HepG2 (cell line): ENCODE data around the gene OPTN. TPM values are rescaled to one million over a fixed set of nuclear protein-coding genes. Genes with fewer than 3 reads are reported as not detected.

Source experiments
- ATAC-seq: fragments of 200-7000 bp; cut with Tn5 transposase; 3 replicates; pipeline ENCODE4 v1.9.1; 2020; ENCODE audit warnings: mild to moderate bottlenecking, moderate library complexity
- BruUV-seq: library from RNA; stranded (reverse); fragments of 400-500 nt; replicated peaks from 2 replicates; lab custom pipeline; 2021; lab: Mats Ljungman, UMichigan
- CTCF ChIA-PET: fragments of 300-600 bp; formaldehyde crosslinking; extraction: SDS; loops from one replicate; lab custom pipeline; 2021; ENCODE audit warnings: low total read pairs, inconsistent platforms, low intra/inter-chr PET ratio; lab: Yijun Ruan, JAX
- POLR2A ChIA-PET: fragments of 350-600 bp; sonication (Branson Sonifier 250); formaldehyde crosslinking; loops from one replicate; lab custom pipeline; 2020; ENCODE audit warnings: antibody characterized with exemption, inconsistent platforms; lab: Yijun Ruan, JAX
- DNase-seq: peaks from one replicate; pipeline ENCODE4 v3.0.0-alpha.2; 2015; ENCODE audit warnings: low spot score
- FAIRE-seq: peaks from 3 replicates; lab custom pipeline; 2011; peaks lifted over from hg19 to GRCh38; lab: Jason Lieb, UNC
- H2AFZ ChIP-seq: one replicate; pipeline ENCODE4 v1.6.1; 2011; ENCODE audit warnings: low read length, inconsistent platforms
- H3K27ac ChIP-seq: fragments of 300-600 bp; 3 replicates; pipeline ENCODE4 v1.8.0; 2011; ENCODE audit warnings: mixed run types, mild to moderate bottlenecking, mixed read lengths, low read length, inconsistent platforms; ENCODE audit not compliant: insufficient read depth; ENCODE audit errors: extremely low read length
- H3K27me3 ChIP-seq, 2 experiments: fragments of 200-600 bp in 1 of 2; 2 replicates in 1 of 2; 3 replicates in 1 of 2; pipeline versions ENCODE4 v1.6.0 to v1.8.0; 2011; ENCODE audit warnings: low read length in 2 of 2, mild to moderate bottlenecking in 2 of 2, moderate library complexity in 2 of 2, inconsistent platforms in 1 of 2; ENCODE audit not compliant: insufficient read depth in 2 of 2, control insufficient read depth in 1 of 2
- H3K36me3 ChIP-seq, 2 experiments: fragments of 200-600 bp in 1 of 2; replicated peaks in 1 of 2; 2 replicates in 1 of 2; 3 replicates in 1 of 2; pipeline versions ENCODE4 v1.5.1 to v1.8.0; 2011; ENCODE audit warnings: low read length in 2 of 2, inconsistent platforms in 1 of 2; ENCODE audit not compliant: insufficient read depth in 2 of 2, control insufficient read depth in 1 of 2
- H3K4me1 ChIP-seq: 2 replicates; pipeline ENCODE4 v1.5.1; 2012; ENCODE audit warnings: low read length, inconsistent platforms; ENCODE audit not compliant: insufficient read depth
- H3K4me2 ChIP-seq: 2 replicates; pipeline ENCODE4 v1.6.0; 2011; ENCODE audit warnings: low read depth, low read length, inconsistent platforms
- H3K4me3 ChIP-seq, 3 experiments: fragments of 200-600 bp in 1 of 3; sonication (generic), shearing (Covaris generic) in 1 of 3; replicated peaks in 1 of 3; 2 replicates each; pipeline ENCODE4 v1.5.1; 2011 to 2016; ENCODE audit warnings: low read length in 3 of 3, inconsistent platforms in 2 of 3, low read depth in 2 of 3, mild to moderate bottlenecking in 2 of 3, control low read depth in 1 of 3, mixed read lengths in 1 of 3; ENCODE audit not compliant: insufficient read depth in 1 of 3
- H3K79me2 ChIP-seq: one replicate; pipeline ENCODE4 v1.6.1; 2011; ENCODE audit warnings: low read length, inconsistent platforms; ENCODE audit not compliant: insufficient read depth
- H3K9ac ChIP-seq: 2 replicates; pipeline ENCODE4 v1.6.0; 2011; ENCODE audit warnings: mild to moderate bottlenecking, low read depth, low read length, inconsistent platforms; ENCODE audit not compliant: insufficient read depth
- H3K9me3 ChIP-seq: 2 replicates; pipeline ENCODE4 v1.5.1; 2012; ENCODE audit warnings: mild to moderate bottlenecking, low read length
- H4K20me1 ChIP-seq: 2 replicates; pipeline ENCODE4 v1.6.0; 2011; ENCODE audit warnings: inconsistent platforms, mild to moderate bottlenecking, low read length, moderate library complexity; ENCODE audit not compliant: insufficient read depth
- ATF7-NPFF ChIP-seq: sonication (generic); formaldehyde crosslinking; IDR thresholded peaks from 2 replicates; pipeline ENCODE4 v1.8.1; 2023; ENCODE audit warnings: mild to moderate bottlenecking, low read depth, missing genetic modification reagents, moderate library complexity
- BRCA1 ChIP-seq: sonication (generic); formaldehyde crosslinking; IDR thresholded peaks from 2 replicates; pipeline ENCODE4 v1.4.0; 2020; ENCODE audit warnings: missing genetic modification reagents
- PAF1 ChIP-seq: IDR thresholded peaks from 2 replicates; pipeline ENCODE4 v1.6.1; 2016; ENCODE audit warnings: missing genetic modification reagents, missing compliant biosample characterization
- TFE3 ChIP-seq: IDR thresholded peaks from 2 replicates; pipeline ENCODE4 v1.6.1; 2016
- ZNF704 ChIP-seq: sonication (generic); formaldehyde crosslinking; IDR thresholded peaks from 2 replicates; pipeline ENCODE4 v1.8.1; 2023; ENCODE audit warnings: mild to moderate bottlenecking, inconsistent platforms, moderate library complexity, missing genetic modification reagents, borderline replicate concordance
- WGBS: methylation state at CpG from one replicate; pipeline ENCODE4 v1.1.6; 2017; ENCODE audit warnings: low lambda C conversion rate; 5-methylcytosine and 5-hydroxymethylcytosine counted together
- in situ Hi-C: cut with HindIII; loops from 2 replicates; pipeline ENCODE4 v1.10.0; 2017; ENCODE audit warnings: low pct_unique_long_range_greater_than_20kb; ENCODE audit not compliant: extremely low pct_ligation_motif_present
- intact Hi-C: fragments of 100-400 bp; cut with micrococcal nuclease; formaldehyde crosslinking; loops from one replicate; pipeline ENCODE4 v1.10.0; 2022; ENCODE audit not compliant: unreplicated experiment
- polyA plus RNA-seq, 8 experiments: library from polyadenylated mRNA; depleted of rRNA in 3 of 8; stranded (reverse) in 7 of 8; unstranded in 1 of 8; fragments of >200 nt; fragmentation: Illumina TruSeq in 4 of 8; extraction: Trizol in 4 of 8; gene quantifications; 2 replicates each; pipeline versions ENCODE4 v1.2.1 to v1.2.3, GENCODE V29; 2011 to 2016; ENCODE audit warnings: low read depth in 4 of 8, missing spikeins in 1 of 8, mixed read lengths in 1 of 8; ENCODE audit not compliant: insufficient read depth in 1 of 8
- total RNA-seq, 5 experiments: library from RNA; depleted of rRNA; stranded (reverse); fragments of >200 nt; fragmentation: Illumina TruSeq; extraction: Trizol; gene quantifications; 2 replicates each; pipeline ENCODE4 v1.2.3, GENCODE V29; 2016; ENCODE audit warnings: low read depth in 1 of 5

OPTN gene
- total and polyA plus RNA-seq, 2 of the 13 experiments (the other 11 are each of a cell fraction or from before 2014, with no cell fraction given) = 13.4 to 46.6 TPM

GRCh38 chr10:13091801-13092200, 8.2 kb upstream of the OPTN start (continued):
- TF ChIP-seq ZNF704 (CRISPR knock-in tag) = no peak
- TF ChIP-seq BRCA1 (CRISPR knock-in tag) = no peak
- no peak for TF ChIP-seq PAF1 (CRISPR knock-in tag)

- no peak overlapping the region for H3K4me2 ChIP-seq
- intact Hi-C loops (no loop called here), in situ Hi-C loops (no loop called here)
- no peak for TF ChIP-seq TFE3 (CRISPR knock-in tag)
- no peak for TF ChIP-seq ATF7-NPFF (CRISPR knock-in tag)
- H3K27ac ChIP-seq = no peak overlapping the region
- FAIRE-seq (no peak), ATAC-seq (no peak), DNase-seq (no peak)
- no peak overlapping the region for H2AFZ ChIP-seq
- peaks cover 12% of the 10 kb centered on the region; the same call in 1 of the 2 replicates for H3K4me1 ChIP-seq
- ChIA-PET CTCF (no interaction called here), POLR2A (no interaction called here)
- peaks cover 0 to 1% of the 10 kb centered on the region in 2 experiments; a peak in 3 of 5 replicates for H3K27me3 ChIP-seq
- no peaks in the 10 kb centered on the region for H3K36me3 ChIP-seq
- WGBS = 51% methylated on average over 7 of the region's 7 CpGs
- no TSS peak for BruUV-seq
- H3K9me3 ChIP-seq = no peaks in the 10 kb centered on the region
- H3K9ac ChIP-seq = no peak overlapping the region
- no peak overlapping the region for H3K4me3 ChIP-seq
- H3K79me2 ChIP-seq = no peaks in the 10 kb centered on the region
- H4K20me1 ChIP-seq = no peaks in the 10 kb centered on the region
These were observed 7.5 kb upstream of the OPTN start for GRCh38 chr10:13092291-13093102.
